Neural cell (in vitro differentiated cells): ENCODE results near the gene FXYD6. TPM values are rescaled to one million over a fixed set of nuclear protein-coding genes. Genes with fewer than 3 reads are reported as not detected.

ENCODE experiments used
- H2AFZ ChIP-seq: fragments of 200-600, 300-800 bp; sonication (generic), shearing (Covaris generic); 2 replicates; pipeline ENCODE4 v1.6.0; 2014; ENCODE audit warnings: low read depth, mild to moderate bottlenecking, antibody characterized with exemption, low read length, moderate library complexity
- H3F3A ChIP-seq: fragments of 200-600 bp; shearing (Covaris generic); 2 replicates; pipeline ENCODE4 v1.6.1; 2016; ENCODE audit warnings: mild to moderate bottlenecking, moderate library complexity, mixed read lengths, antibody characterized with exemption, low read length; ENCODE audit not compliant: insufficient read depth, poor library complexity, severe bottlenecking
- H3K27ac ChIP-seq: fragments of 200-600, 300-800 bp; sonication (generic), shearing (Covaris generic); 2 replicates; pipeline ENCODE4 v1.5.1; 2014; ENCODE audit warnings: mild to moderate bottlenecking, low read length, moderate library complexity
- H3K27me3 ChIP-seq: fragments of 300-800, 200-600 bp; sonication (generic), shearing (Covaris generic); 2 replicates; pipeline ENCODE4 v1.6.0; 2014; ENCODE audit warnings: mild to moderate bottlenecking, low read depth, low read length, moderate library complexity; ENCODE audit not compliant: insufficient read depth
- H3K36me3 ChIP-seq: fragments of 300-800, 200-600 bp; sonication (generic), shearing (Covaris generic); 2 replicates; pipeline ENCODE4 v1.5.1; 2014; ENCODE audit warnings: mild to moderate bottlenecking, antibody characterized with exemption, low read length, moderate library complexity; ENCODE audit not compliant: insufficient read depth
- H3K4me2 ChIP-seq: fragments of 300-800, 200-600 bp; sonication (generic), shearing (Covaris generic); 2 replicates; pipeline ENCODE4 v1.6.0; 2014; ENCODE audit warnings: mild to moderate bottlenecking, low read length
- H3K4me3 ChIP-seq: fragments of 300-800, 200-600 bp; sonication (generic), shearing (Covaris generic); 2 replicates; pipeline ENCODE4 v1.5.1; 2014; ENCODE audit warnings: mild to moderate bottlenecking, low read length, moderate library complexity
- H3K79me2 ChIP-seq: fragments of 200-600 bp; shearing (Covaris generic); replicated peaks from 2 replicates; pipeline ENCODE4 v1.6.0; 2014; ENCODE audit warnings: mild to moderate bottlenecking, low read length, moderate library complexity; ENCODE audit not compliant: insufficient read depth
- H3K9ac ChIP-seq: fragments of 300-800, 200-600 bp; sonication (generic), shearing (Covaris generic); 2 replicates; pipeline ENCODE4 v1.6.1; 2016; ENCODE audit warnings: mild to moderate bottlenecking, low read length, mixed read lengths
- H3K9me2 ChIP-seq: fragments of 200-600 bp; shearing (Covaris generic); 2 replicates; pipeline ENCODE4 v1.6.1; 2016; ENCODE audit warnings: mild to moderate bottlenecking, low read length, mixed read lengths; ENCODE audit not compliant: insufficient read depth
- H3K9me3 ChIP-seq: fragments of 200-600, 300-800 bp; sonication (generic), shearing (Covaris generic); 2 replicates; pipeline ENCODE4 v1.6.1; 2016; ENCODE audit warnings: mild to moderate bottlenecking, mixed run types, low read length, moderate library complexity, mixed read lengths
- H4K20me1 ChIP-seq: fragments of 200-600 bp; shearing (Covaris generic); 2 replicates; pipeline ENCODE4 v1.6.1; 2016; ENCODE audit warnings: mild to moderate bottlenecking, mixed run types; ENCODE audit not compliant: insufficient read depth
- EP300 ChIP-seq: fragments of 450-650 bp; conservative IDR thresholded peaks from 2 replicates; pipeline ENCODE4 v1.6.1; 2014; ENCODE audit warnings: antibody characterized with exemption, mild to moderate bottlenecking, moderate library complexity; ENCODE audit not compliant: poor library complexity, severe bottlenecking
- EZH2 ChIP-seq: fragments of 200-600, 300-800 bp; shearing (Covaris generic), sonication (generic); IDR thresholded peaks from 2 replicates; pipeline ENCODE4 v1.6.1; 2014; ENCODE audit warnings: antibody characterized with exemption, low read length, borderline replicate concordance, mild to moderate bottlenecking; ENCODE audit not compliant: insufficient read depth, poor library complexity, severe bottlenecking
- POLR2AphosphoS5 ChIP-seq: IDR thresholded peaks from 2 replicates; pipeline ENCODE4 v1.6.1; 2012
- RAD21 ChIP-seq: fragments of 450-650 bp; conservative IDR thresholded peaks from 2 replicates; pipeline ENCODE4 v1.6.1; 2014; ENCODE audit warnings: antibody characterized with exemption, mild to moderate bottlenecking, moderate library complexity
- SMC3 ChIP-seq: fragments of 450-650 bp; conservative IDR thresholded peaks from 2 replicates; pipeline ENCODE4 v1.6.1; 2014; ENCODE audit warnings: antibody characterized with exemption, mild to moderate bottlenecking, moderate library complexity; ENCODE audit not compliant: poor library complexity
- TAF1 ChIP-seq: IDR thresholded peaks from 2 replicates; pipeline ENCODE4 v1.6.1; 2012; ENCODE audit warnings: low read depth
- polyA plus RNA-seq: library from polyadenylated mRNA; depleted of rRNA; stranded (reverse); fragments of >200 nt; gene quantifications from 2 replicates; pipeline ENCODE4 v1.2.3, GENCODE V29; 2014
- TF ChIP-seq, protein P1 (sequence below): fragments of 450-650 bp; IDR thresholded peaks from 2 replicates; pipeline ENCODE4 v1.5.1; 2014; ENCODE audit warnings: antibody characterized with exemption, mild to moderate bottlenecking, moderate library complexity; ENCODE audit not compliant: poor library complexity, severe bottlenecking
- TF ChIP-seq, protein P2 (sequence below): IDR thresholded peaks from 2 replicates; pipeline ENCODE4 v1.6.1; 2012; ENCODE audit warnings: borderline replicate concordance

Gene FXYD6
- polyA plus RNA-seq, 1 donor from 2014 or later, result 218 TPM

DNA sequence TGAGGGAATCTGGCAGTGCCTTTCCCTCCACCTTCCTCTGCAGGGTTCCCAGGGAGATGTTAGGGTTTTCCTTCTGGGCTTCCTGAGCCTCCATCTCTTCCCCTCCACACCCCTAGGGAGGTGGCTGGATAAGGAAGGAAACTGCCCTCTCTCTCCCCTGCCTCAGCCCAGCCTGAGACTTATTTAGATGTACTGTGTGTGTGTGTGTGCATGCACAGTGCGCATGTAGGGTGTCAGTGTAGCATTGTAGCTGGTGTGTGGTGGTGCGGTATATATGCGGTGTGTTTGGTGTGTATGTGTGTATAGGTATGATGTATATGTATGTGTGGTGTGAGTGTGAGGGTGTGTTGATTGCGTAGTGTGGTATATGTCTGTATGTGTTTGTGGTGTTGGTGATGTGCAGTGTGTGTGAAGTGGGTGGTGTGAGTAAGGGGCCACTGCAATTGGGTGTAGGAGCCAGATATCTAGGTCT is 1.5 kb downstream of the FXYD6 start:
- Histone ChIP-seq H3K27ac (peak overlapping the region; percentile 99), H4K20me1 (peaks cover 8% of the 10 kb centered on the region), H3F3A (no peaks in the 10 kb centered on the region), H3K9me3 (no peaks in the 10 kb centered on the region), H3K4me3 (peak overlapping the region; percentile 70), H3K9me2 (no peaks in the 10 kb centered on the region), H3K4me2 (peak overlapping the region; percentile 83), H3K9ac (peak overlapping the region; percentile 97), H3K27me3 (no peaks in the 10 kb centered on the region), H3K36me3 (no peaks in the 10 kb centered on the region), H2AFZ (peak overlapping the region; percentile 30), H3K79me2 (peaks cover 69% of the 10 kb centered on the region)
- no peak for TF ChIP-seq EP300

DNA sequence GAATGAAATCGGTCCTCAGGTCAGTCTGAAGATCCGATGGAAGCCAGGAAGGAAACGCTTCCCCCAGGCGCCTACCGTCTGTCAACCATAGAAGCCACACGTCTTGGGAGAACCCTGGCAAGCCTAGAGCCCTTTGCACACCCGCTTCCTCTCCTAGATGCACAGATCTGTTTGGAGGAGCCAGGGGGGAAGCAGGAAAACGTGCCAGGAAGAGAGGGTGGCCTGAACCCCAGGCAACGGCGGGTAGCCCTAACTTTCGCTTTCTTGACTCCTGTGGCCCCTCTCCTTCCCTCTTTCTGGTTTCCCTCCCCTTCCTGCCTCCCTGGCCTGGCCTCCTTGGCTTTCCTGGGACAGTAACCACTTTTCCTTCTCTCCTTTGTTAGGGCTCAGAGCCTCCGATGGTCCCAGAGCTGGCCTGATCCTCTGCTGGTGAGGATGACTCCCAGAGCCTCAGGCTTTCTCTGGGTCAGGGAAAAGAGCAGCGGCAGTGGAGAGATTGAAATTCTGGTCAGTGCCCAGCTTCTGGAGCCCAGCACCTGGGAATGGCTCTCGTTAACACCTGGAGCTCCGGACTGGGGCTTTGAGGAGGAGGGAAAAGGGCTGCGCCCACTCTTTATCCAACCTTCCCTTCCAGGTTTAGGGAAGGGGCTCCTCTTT is 2.1 kb downstream of the FXYD6 start:
- peak overlapping the region; percentile 83 for H3K4me2 ChIP-seq
- peak overlapping the region; percentile 30 for H2AFZ ChIP-seq
- H3K27me3 ChIP-seq, result no peaks in the 10 kb centered on the region
- peak overlapping the region; percentile 99 for H3K27ac ChIP-seq
- TF ChIP-seq EZH2 (no peak), RAD21 (no peak), EP300 (no peak), POLR2AphosphoS5 (no peak), SMC3 (no peak), TAF1 (no peak)
- TF ChIP-seq, protein P1, sequence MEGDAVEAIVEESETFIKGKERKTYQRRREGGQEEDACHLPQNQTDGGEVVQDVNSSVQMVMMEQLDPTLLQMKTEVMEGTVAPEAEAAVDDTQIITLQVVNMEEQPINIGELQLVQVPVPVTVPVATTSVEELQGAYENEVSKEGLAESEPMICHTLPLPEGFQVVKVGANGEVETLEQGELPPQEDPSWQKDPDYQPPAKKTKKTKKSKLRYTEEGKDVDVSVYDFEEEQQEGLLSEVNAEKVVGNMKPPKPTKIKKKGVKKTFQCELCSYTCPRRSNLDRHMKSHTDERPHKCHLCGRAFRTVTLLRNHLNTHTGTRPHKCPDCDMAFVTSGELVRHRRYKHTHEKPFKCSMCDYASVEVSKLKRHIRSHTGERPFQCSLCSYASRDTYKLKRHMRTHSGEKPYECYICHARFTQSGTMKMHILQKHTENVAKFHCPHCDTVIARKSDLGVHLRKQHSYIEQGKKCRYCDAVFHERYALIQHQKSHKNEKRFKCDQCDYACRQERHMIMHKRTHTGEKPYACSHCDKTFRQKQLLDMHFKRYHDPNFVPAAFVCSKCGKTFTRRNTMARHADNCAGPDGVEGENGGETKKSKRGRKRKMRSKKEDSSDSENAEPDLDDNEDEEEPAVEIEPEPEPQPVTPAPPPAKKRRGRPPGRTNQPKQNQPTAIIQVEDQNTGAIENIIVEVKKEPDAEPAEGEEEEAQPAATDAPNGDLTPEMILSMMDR, result no peak
- TF ChIP-seq, protein P2, sequence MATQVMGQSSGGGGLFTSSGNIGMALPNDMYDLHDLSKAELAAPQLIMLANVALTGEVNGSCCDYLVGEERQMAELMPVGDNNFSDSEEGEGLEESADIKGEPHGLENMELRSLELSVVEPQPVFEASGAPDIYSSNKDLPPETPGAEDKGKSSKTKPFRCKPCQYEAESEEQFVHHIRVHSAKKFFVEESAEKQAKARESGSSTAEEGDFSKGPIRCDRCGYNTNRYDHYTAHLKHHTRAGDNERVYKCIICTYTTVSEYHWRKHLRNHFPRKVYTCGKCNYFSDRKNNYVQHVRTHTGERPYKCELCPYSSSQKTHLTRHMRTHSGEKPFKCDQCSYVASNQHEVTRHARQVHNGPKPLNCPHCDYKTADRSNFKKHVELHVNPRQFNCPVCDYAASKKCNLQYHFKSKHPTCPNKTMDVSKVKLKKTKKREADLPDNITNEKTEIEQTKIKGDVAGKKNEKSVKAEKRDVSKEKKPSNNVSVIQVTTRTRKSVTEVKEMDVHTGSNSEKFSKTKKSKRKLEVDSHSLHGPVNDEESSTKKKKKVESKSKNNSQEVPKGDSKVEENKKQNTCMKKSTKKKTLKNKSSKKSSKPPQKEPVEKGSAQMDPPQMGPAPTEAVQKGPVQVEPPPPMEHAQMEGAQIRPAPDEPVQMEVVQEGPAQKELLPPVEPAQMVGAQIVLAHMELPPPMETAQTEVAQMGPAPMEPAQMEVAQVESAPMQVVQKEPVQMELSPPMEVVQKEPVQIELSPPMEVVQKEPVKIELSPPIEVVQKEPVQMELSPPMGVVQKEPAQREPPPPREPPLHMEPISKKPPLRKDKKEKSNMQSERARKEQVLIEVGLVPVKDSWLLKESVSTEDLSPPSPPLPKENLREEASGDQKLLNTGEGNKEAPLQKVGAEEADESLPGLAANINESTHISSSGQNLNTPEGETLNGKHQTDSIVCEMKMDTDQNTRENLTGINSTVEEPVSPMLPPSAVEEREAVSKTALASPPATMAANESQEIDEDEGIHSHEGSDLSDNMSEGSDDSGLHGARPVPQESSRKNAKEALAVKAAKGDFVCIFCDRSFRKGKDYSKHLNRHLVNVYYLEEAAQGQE, result no peak
- H3K9ac ChIP-seq, result peak overlapping the region; percentile 97
- peaks cover 74% of the 10 kb centered on the region for H3K79me2 ChIP-seq
- no peaks in the 10 kb centered on the region for H3K9me2 ChIP-seq
- no peaks in the 10 kb centered on the region for H3K9me3 ChIP-seq
- peaks cover 11% of the 10 kb centered on the region for H4K20me1 ChIP-seq
- peak overlapping the region; percentile 70 for H3K4me3 ChIP-seq
- H3K36me3 ChIP-seq, result no peaks in the 10 kb centered on the region
- no peaks in the 10 kb centered on the region for H3F3A ChIP-seq

DNA sequence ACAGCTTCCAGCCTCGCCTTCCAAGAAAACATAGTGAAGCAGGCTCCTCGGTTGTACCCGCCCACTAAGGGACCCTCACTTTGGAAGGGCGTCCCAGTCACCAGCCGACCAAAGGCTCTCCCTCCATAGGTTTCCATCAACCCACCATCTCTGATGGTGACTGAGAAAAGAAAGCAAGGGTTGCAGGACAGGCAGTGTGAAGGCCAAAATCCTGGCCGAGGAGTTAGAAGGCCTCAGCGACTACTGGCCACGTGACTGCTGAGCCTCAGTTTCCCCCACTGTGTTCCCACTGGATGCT is 2.7 kb downstream of the FXYD6 start:
- H3K4me2 ChIP-seq, result peak overlapping the region; percentile 83
- H4K20me1 ChIP-seq, result peaks cover 17% of the 10 kb centered on the region
- H3F3A ChIP-seq, result no peaks in the 10 kb centered on the region
- no peaks in the 10 kb centered on the region for H3K9me3 ChIP-seq
- H3K9me2 ChIP-seq, result no peaks in the 10 kb centered on the region
- TF ChIP-seq POLR2AphosphoS5, result no peak
- no peak for TF ChIP-seq EZH2
- TF ChIP-seq, protein P2, result no peak
- TF ChIP-seq RAD21, result no peak
- no peak for TF ChIP-seq EP300
- no peak for TF ChIP-seq SMC3
- no peaks in the 10 kb centered on the region for H3K27me3 ChIP-seq
- H2AFZ ChIP-seq, result no peak overlapping the region
- H3K79me2 ChIP-seq, result peaks cover 80% of the 10 kb centered on the region
- H3K27ac ChIP-seq, result peak overlapping the region; percentile 99
- peak overlapping the region; percentile 97 for H3K9ac ChIP-seq
- peak overlapping the region; percentile 70 for H3K4me3 ChIP-seq
- no peaks in the 10 kb centered on the region for H3K36me3 ChIP-seq
